Measurements from ENCODE around the gene SBF2. TPM values are rescaled to one million over a fixed set of nuclear protein-coding genes. Genes with fewer than 3 reads are reported as not detected.

Gene SBF2
- total RNA-seq, 4 donors from 2014 or later: 42.3 to 106 (median 45.3) TPM

- H3K36me3 ChIP-seq: no peaks in the 10 kb centered on the region
- TF ChIP-seq CTCF (IDR thresholded peaks at IDR 0.05) (no peak), POLR2AphosphoS5 (IDR thresholded peaks at IDR 0.05) (no peak), POLR2A (IDR thresholded peaks at IDR 0.05) (no peak), EP300 (IDR thresholded peaks at IDR 0.05) (no peak)
- H3K27me3 ChIP-seq: no peaks in the 10 kb centered on the region
- H3K4me3 ChIP-seq: no peak overlapping the region
- no peaks in the 10 kb centered on the region for H3K4me1 ChIP-seq
- H3K27ac ChIP-seq: no peak overlapping the region
- 89% methylated on average over 2 of the region's 2 CpGs for WGBS
- DNase-seq (ENCODE audit: low spot score in 2 of 2): no peak
- no peaks in the 10 kb centered on the region for H3K9me3 ChIP-seq
Measured at GRCh38 chr11:10064828-10065227, 229.2 kb downstream of the SBF2 start.

- TF ChIP-seq EP300 (IDR thresholded peaks at IDR 0.05) (no peak), POLR2AphosphoS5 (IDR thresholded peaks at IDR 0.05) (no peak), POLR2A (IDR thresholded peaks at IDR 0.05) (no peak), CTCF (IDR thresholded peaks at IDR 0.05) (no peak)
- WGBS: 97% methylated on average over 1 of the region's 1 CpG
- Histone ChIP-seq H3K27me3 (no peaks in the 10 kb centered on the region), H3K27ac (no peak overlapping the region), H3K4me1 (no peaks in the 10 kb centered on the region), H3K9me3 (peaks cover 19% of the 10 kb centered on the region), H3K36me3 (no peaks in the 10 kb centered on the region), H3K4me3 (no peak overlapping the region)
- DNase-seq (ENCODE audit: low spot score in 2 of 2): no peak
Measured at GRCh38 chr11:10058356-10058755, 235.7 kb downstream of the SBF2 start.

- Histone ChIP-seq H3K27ac (no peak overlapping the region), H3K9me3 (peaks cover 4% of the 10 kb centered on the region), H3K36me3 (no peaks in the 10 kb centered on the region), H3K4me1 (no peaks in the 10 kb centered on the region), H3K27me3 (no peaks in the 10 kb centered on the region), H3K4me3 (no peak overlapping the region)
- TF ChIP-seq CTCF (IDR thresholded peaks at IDR 0.05) (no peak), POLR2A (IDR thresholded peaks at IDR 0.05) (no peak), EP300 (IDR thresholded peaks at IDR 0.05) (no peak), POLR2AphosphoS5 (IDR thresholded peaks at IDR 0.05) (no peak)
- no peak for DNase-seq (ENCODE audit: low spot score in 2 of 2)
- WGBS: 67% methylated on average over 4 of the region's 4 CpGs
Measured at GRCh38 chr11:10051868-10052586, 242.0 kb downstream of the SBF2 start.

- H3K36me3 ChIP-seq: no peaks in the 10 kb centered on the region
- TF ChIP-seq POLR2A (IDR thresholded peaks at IDR 0.05): no peak
- TF ChIP-seq EP300 (IDR thresholded peaks at IDR 0.05): no peak
- TF ChIP-seq POLR2AphosphoS5 (IDR thresholded peaks at IDR 0.05): no peak
- no peak for TF ChIP-seq CTCF (IDR thresholded peaks at IDR 0.05)
- H3K27me3 ChIP-seq: no peaks in the 10 kb centered on the region
- H3K4me3 ChIP-seq: no peak overlapping the region
- no peaks in the 10 kb centered on the region for H3K9me3 ChIP-seq
- DNase-seq (ENCODE audit: low spot score in 2 of 2): no peak
- H3K4me1 ChIP-seq: no peaks in the 10 kb centered on the region
- no peak overlapping the region for H3K27ac ChIP-seq
Measured at GRCh38 chr11:10050561-10050960, 243.5 kb downstream of the SBF2 start.

GRCh38 chr11:10049756-10050155, 244.3 kb downstream of the SBF2 start:
- 67% methylated on average over 3 of the region's 3 CpGs for WGBS

More at GRCh38 chr11:10049756-10050155, 244.3 kb downstream of the SBF2 start:
- H3K4me1 ChIP-seq: no peaks in the 10 kb centered on the region
- no peak for DNase-seq (ENCODE audit: low spot score in 2 of 2)
- no peak overlapping the region for H3K4me3 ChIP-seq
- TF ChIP-seq POLR2A (IDR thresholded peaks at IDR 0.05) (no peak), EP300 (IDR thresholded peaks at IDR 0.05) (no peak), CTCF (IDR thresholded peaks at IDR 0.05) (no peak), POLR2AphosphoS5 (IDR thresholded peaks at IDR 0.05) (no peak)
- H3K27me3 ChIP-seq: no peaks in the 10 kb centered on the region
- H3K9me3 ChIP-seq: peaks cover 3% of the 10 kb centered on the region
- H3K27ac ChIP-seq: no peak overlapping the region
- no peaks in the 10 kb centered on the region for H3K36me3 ChIP-seq
